GM10248 (cell line): Measurements from ENCODE around the gene SRRM4.

Experiments used
- CTCF ChIA-PET: fragments of 300-600 bp; sonication (Branson Sonifier 250); formaldehyde crosslinking; extraction: SDS; loops from one replicate; lab custom pipeline; 2021; ENCODE audit warnings: antibody characterized with exemption; lab: Yijun Ruan, JAX
- POLR2A ChIA-PET: fragments of 350-650 bp; sonication (Branson Sonifier 250); formaldehyde crosslinking; extraction: SDS; loops from one replicate; lab custom pipeline; 2020; ENCODE audit warnings: antibody characterized with exemption; lab: Yijun Ruan, JAX
- DNase-seq: peaks from one replicate; pipeline ENCODE4 v3.0.0; 2012; ENCODE audit errors: extremely low spot score
- CTCF ChIP-seq: IDR thresholded peaks from 2 replicates; pipeline ENCODE4 v1.5.1; 2012; ENCODE audit warnings: mild to moderate bottlenecking, low read depth; ENCODE audit errors: extremely low read depth, missing control alignments, control extremely low read depth

SRRM4 gene

GRCh38 chr12:119036878-119037825 is 55.8 kb downstream of the SRRM4 start:
- DNase-seq: peak; percentile 59
- POLR2A ChIA-PET: no interaction called here
- TF ChIP-seq CTCF: peak; percentile 52
- CTCF ChIA-PET: interaction anchor here (0.6 to 2.7 kb wide), 18 partner anchors 9 to 916 kb away, joined by 3 to 17 read pairs (median 4); partner anchors contain the start of gene SUDS3

- CTCF ChIA-PET: interaction anchor here (1.3 kb wide), 1 partner anchor 53 kb away, joined by 3 read pairs; no protein-coding TSS in a partner anchor
- POLR2A ChIA-PET: no interaction called here
- DNase-seq: no peak
- no peak for TF ChIP-seq CTCF
Observed at GRCh38 chr12:119044094-119044493, 62.8 kb downstream of the SRRM4 start.

GRCh38 chr12:119047641-119048040 is 66.3 kb downstream of the SRRM4 start:
- POLR2A ChIA-PET: no interaction called here
- TF ChIP-seq CTCF: no peak
- DNase-seq: no peak
- CTCF ChIA-PET: interaction anchor here (2.3 kb wide), 1 partner anchor 11 kb away, joined by 15 read pairs; no protein-coding TSS in a partner anchor

- no peak for DNase-seq
- CTCF ChIA-PET: interaction anchor here (1.3 to 4.5 kb wide), 2 partner anchors 14 kb away, joined by 4 to 17 read pairs; no protein-coding TSS in a partner anchor
- POLR2A ChIA-PET: no interaction called here
- no peak for TF ChIP-seq CTCF
Observed at GRCh38 chr12:119050663-119051062, 69.3 kb downstream of the SRRM4 start.

- POLR2A ChIA-PET: no interaction called here
- CTCF ChIA-PET: interaction anchor here (4.5 kb wide), 1 partner anchor 15 kb away, joined by 17 read pairs; no protein-coding TSS in a partner anchor
- no peak for TF ChIP-seq CTCF
- no peak for DNase-seq
Observed at GRCh38 chr12:119051474-119051873, 70.1 kb downstream of the SRRM4 start.

GRCh38 chr12:119052001-119052400 is 70.7 kb downstream of the SRRM4 start:
- no peak for TF ChIP-seq CTCF
- ChIA-PET CTCF (interaction anchor here (4.5 kb wide), 1 partner anchor 15 kb away, joined by 17 read pairs; no protein-coding TSS in a partner anchor), POLR2A (no interaction called here)
- no peak for DNase-seq
